HG03108 (cell line): ENCODE measurements around the gene COL7A1.

Source experiments
- ATAC-seq: cut with Tn5 transposase; IDR thresholded peaks from one replicate; pipeline ENCODE4 v1.9.1; 2021; ENCODE audit warnings: moderate library complexity; ENCODE audit not compliant: unreplicated experiment

Gene COL7A1

GRCh38 chr3:48595075-48595525, at the start of gene COL7A1:
Gene COL7A1 (minus strand): TSS chr3:48595329. CDS start chr3:48595159, 170 bp downstream.
- no peak for ATAC-seq

GRCh38 chr3:48642605-48643004, 47.5 kb upstream of the COL7A1 start:
- no peak for ATAC-seq

- ATAC-seq = no peak
These were observed 46.3 kb upstream of the COL7A1 start for GRCh38 chr3:48641396-48641795.

GRCh38 chr3:48639944-48640606, 44.9 kb upstream of the COL7A1 start:
- ATAC-seq = no peak

- ATAC-seq = no peak
These were observed 42.2 kb upstream of the COL7A1 start for GRCh38 chr3:48637305-48637704.

- no peak for ATAC-seq
These were observed 41.1 kb upstream of the COL7A1 start for GRCh38 chr3:48636149-48636655.

GRCh38 chr3:48635222-48636021, 40.3 kb upstream of the COL7A1 start, which contains the start of gene SLC26A6:
Gene SLC26A6 (minus strand): TSS chr3:48635461. CDS start chr3:48635393, 68 bp downstream.
- ATAC-seq = peak; percentile 88

GRCh38 chr3:48634661-48635221, 39.6 kb upstream of the COL7A1 start:
- ATAC-seq = peak; percentile 5

GRCh38 chr3:48633743-48634142, 38.6 kb upstream of the COL7A1 start:
- no peak for ATAC-seq

- ATAC-seq = no peak
These were observed 38.1 kb upstream of the COL7A1 start for GRCh38 chr3:48633256-48633655.

- no peak for ATAC-seq
These were observed 36.7 kb upstream of the COL7A1 start for GRCh38 chr3:48631516-48632448.

- no peak for ATAC-seq
These were observed 35.7 kb upstream of the COL7A1 start for GRCh38 chr3:48630833-48631232.

GRCh38 chr3:48630407-48630806, 35.3 kb upstream of the COL7A1 start:
- no peak for ATAC-seq

GRCh38 chr3:48629894-48630293, 34.8 kb upstream of the COL7A1 start:
- no peak for ATAC-seq

- no peak for ATAC-seq
These were observed 33.3 kb upstream of the COL7A1 start for GRCh38 chr3:48628277-48629017.

- ATAC-seq = no peak
These were observed 30.5 kb upstream of the COL7A1 start for GRCh38 chr3:48625600-48625999.

- no peak for ATAC-seq
These were observed 29.6 kb upstream of the COL7A1 start for GRCh38 chr3:48624767-48625166.

- ATAC-seq = no peak
These were observed 28.9 kb upstream of the COL7A1 start for GRCh38 chr3:48623851-48624547.

- ATAC-seq = no peak
These were observed 26.3 kb upstream of the COL7A1 start, which contains the start of gene TMEM89 for GRCh38 chr3:48621461-48621869. Gene TMEM89 (minus strand): TSS chr3:48621769. CDS start chr3:48621756, 13 bp downstream.
